AG10803 (cell line): ENCODE data around the gene HERC4.

Experiments used
- DNase-seq: peaks from one replicate; pipeline ENCODE4 v3.0.0; 2010; ENCODE audit warnings: low read depth
- H3K4me3 ChIP-seq: 2 replicates; pipeline ENCODE4 v1.5.1; 2011; ENCODE audit warnings: mild to moderate bottlenecking, low read length, control low read depth
- TF ChIP-seq, protein P1 (sequence below): conservative IDR thresholded peaks from 2 replicates; pipeline ENCODE4 v1.5.1; 2011; ENCODE audit warnings: mild to moderate bottlenecking, low read length, control low read depth, inconsistent platforms

HERC4 gene

DNA sequence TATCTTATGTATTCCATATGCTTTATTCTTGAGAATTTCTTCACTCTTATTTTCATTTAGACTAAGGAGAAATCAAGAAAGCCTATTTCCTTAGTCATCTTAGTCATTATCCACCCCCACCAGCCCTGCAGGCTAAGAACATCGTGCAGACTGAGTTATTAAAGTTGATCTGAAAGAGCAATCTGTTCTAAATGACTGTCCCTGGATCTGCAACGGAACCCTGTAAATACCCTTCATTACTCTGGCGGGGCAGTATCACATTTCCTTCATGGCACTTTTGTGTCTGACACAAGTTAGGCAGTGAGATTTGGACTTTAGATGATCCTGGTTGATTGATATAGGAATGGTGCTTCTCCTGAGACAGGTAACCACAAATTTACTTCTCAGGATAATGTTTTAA lies 30.7 kb upstream of the HERC4 start:
- peak overlapping the region; percentile 31 for H3K4me3 ChIP-seq
- TF ChIP-seq, protein P1, sequence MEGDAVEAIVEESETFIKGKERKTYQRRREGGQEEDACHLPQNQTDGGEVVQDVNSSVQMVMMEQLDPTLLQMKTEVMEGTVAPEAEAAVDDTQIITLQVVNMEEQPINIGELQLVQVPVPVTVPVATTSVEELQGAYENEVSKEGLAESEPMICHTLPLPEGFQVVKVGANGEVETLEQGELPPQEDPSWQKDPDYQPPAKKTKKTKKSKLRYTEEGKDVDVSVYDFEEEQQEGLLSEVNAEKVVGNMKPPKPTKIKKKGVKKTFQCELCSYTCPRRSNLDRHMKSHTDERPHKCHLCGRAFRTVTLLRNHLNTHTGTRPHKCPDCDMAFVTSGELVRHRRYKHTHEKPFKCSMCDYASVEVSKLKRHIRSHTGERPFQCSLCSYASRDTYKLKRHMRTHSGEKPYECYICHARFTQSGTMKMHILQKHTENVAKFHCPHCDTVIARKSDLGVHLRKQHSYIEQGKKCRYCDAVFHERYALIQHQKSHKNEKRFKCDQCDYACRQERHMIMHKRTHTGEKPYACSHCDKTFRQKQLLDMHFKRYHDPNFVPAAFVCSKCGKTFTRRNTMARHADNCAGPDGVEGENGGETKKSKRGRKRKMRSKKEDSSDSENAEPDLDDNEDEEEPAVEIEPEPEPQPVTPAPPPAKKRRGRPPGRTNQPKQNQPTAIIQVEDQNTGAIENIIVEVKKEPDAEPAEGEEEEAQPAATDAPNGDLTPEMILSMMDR = no peak
- peak; percentile 69 for DNase-seq

DNA sequence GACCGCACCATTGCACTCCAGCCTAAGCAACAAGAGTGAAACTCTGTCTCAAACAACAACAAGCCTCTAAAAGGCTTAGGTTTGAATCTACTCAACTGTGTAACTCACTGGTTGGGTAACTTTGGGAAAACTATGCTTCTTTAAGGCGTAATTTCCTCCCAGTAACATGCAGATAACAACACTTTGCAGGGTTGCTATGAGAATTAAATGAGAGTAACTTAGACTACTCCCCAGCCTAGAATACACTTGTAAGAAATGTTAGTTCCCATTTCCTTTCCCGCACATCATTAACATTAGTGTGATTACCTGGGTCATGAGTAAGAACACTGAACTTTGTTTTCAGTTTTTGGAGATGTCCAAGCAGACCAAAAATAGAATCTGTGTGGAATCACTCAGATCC lies 28.8 kb upstream of the HERC4 start:
- TF ChIP-seq, protein P1 = no peak
- H3K4me3 ChIP-seq = no peak overlapping the region
- no peak for DNase-seq

DNA sequence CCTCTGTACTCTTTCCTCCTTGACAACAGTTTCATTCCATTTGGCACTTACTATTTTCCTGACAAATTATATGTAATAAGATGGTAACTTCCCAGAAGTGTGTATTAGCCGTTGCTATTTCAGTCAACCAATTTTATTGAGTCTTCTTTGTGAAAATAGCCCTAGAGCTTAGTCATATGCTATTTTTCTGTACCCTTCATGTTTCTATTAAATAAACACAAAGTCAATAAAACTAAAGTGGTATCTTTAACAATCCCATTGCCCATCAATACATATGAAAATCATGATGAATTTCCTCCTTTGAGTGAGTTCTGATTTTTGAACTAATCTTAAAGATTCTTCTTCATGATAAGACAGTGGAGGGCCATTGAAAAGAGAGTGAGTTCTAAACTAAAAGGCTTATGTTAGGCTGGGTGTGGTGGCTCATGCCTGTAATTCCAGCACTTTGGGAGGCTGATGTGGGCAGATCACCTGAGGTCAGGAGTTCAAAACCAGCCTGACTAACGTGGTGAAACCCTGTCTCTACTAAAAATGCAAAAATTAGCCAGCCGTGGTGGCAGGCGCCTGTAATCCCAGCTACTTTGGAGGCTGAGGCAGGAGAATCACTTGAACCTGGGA lies 28.3 kb upstream of the HERC4 start:
- H3K4me3 ChIP-seq = no peak overlapping the region
- DNase-seq = no peak
- TF ChIP-seq, protein P1 = no peak

GRCh38 chr10:68101066-68101465 lies 26.0 kb upstream of the HERC4 start:
- TF ChIP-seq, protein P1 = no peak
- H3K4me3 ChIP-seq = no peak overlapping the region
- no peak for DNase-seq

DNA sequence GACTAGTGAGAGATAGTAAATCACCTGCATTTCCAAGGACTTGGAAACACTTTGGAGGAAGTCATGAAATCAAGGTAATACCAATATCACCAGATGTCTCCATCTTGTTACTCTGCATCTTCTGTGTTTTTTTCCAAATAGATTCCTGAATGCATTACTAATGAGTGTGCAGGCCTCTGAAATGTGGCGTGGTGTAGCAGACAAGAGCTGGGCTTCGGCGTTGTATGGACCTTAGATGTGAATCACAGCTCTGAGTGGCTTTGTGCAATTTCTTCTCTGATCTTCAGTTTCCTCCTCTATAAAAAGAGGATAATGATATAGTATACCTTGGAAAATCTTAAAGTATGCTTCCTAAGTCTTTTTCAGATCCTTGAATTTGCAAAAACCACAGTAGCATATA lies 24.7 kb upstream of the HERC4 start:
- no peak overlapping the region for H3K4me3 ChIP-seq
- peak; percentile 82 for DNase-seq
- TF ChIP-seq, protein P1 = no peak

GRCh38 chr10:68096913-68097516 lies 21.9 kb upstream of the HERC4 start:
- TF ChIP-seq, protein P1 = no peak
- DNase-seq = peak; percentile 93
- H3K4me3 ChIP-seq = no peak overlapping the region

DNA sequence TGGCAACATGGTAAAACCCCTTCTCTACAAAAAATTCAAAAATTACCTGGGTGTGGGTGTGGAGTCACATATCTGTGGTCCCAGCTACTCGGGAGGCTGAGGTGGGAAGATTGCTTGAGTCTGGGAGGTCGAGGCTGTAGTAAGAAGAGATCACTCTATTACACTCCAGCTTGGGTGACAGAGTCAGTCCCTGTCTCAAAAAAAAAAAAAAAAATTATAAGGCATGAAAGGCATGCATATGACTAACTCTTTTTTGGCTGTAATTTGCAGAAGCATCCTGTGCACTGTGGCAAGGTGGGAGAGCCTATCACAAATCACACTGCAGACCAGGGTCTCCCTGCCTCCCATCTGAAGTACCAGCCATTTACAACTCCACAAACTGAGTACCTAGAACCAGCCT lies 20.1 kb upstream of the HERC4 start:
- TF ChIP-seq, protein P1 = no peak
- H3K4me3 ChIP-seq = no peak overlapping the region
- DNase-seq = peak; percentile 75
